Activated gamma-delta T cell (primary cell): Measurements from ENCODE around the gene RNF175.
"Not testable (repeated sequence)": the region's sequence is repeated elsewhere in the genome, so short reads cannot be mapped to it uniquely, and the experiment has no call there.

Source experiments
- DNase-seq: peaks from one replicate; lab custom pipeline; 2025; lab: John Stamatoyannopoulos, UW

RNF175 gene

GRCh38 chr4:153683763-153684181, 76.1 kb downstream of the RNF175 start:
- no peak for DNase-seq

GRCh38 chr4:153679486-153679885, 80.3 kb downstream of the RNF175 start:
- DNase-seq, result no peak

- DNase-seq, result no peak
Measured at GRCh38 chr4:153676984-153677383, 82.8 kb downstream of the RNF175 start.

- no peak for DNase-seq
Measured at GRCh38 chr4:153676486-153676885, 83.3 kb downstream of the RNF175 start.

GRCh38 chr4:153669838-153670237, 90.0 kb downstream of the RNF175 start:
- no peak for DNase-seq

- no peak for DNase-seq
Measured at GRCh38 chr4:153668647-153669046, 91.2 kb downstream of the RNF175 start.

- not testable (repeated sequence) for DNase-seq
Measured at GRCh38 chr4:153666505-153666904, 93.3 kb downstream of the RNF175 start.

- DNase-seq, result no peak
Measured at GRCh38 chr4:153663667-153664066, 96.2 kb downstream of the RNF175 start.

- no peak for DNase-seq
Measured at GRCh38 chr4:153661908-153662307, 97.9 kb downstream of the RNF175 start.

GRCh38 chr4:153661215-153661822, 98.5 kb downstream of the RNF175 start:
- no peak for DNase-seq
